Measurements from ENCODE around the gene MACROD1.

MACROD1 gene

GRCh38 chr11:64110465-64111375, 55.2 kb downstream of the MACROD1 start:
- peak overlapping the region in 1 of 3 experiments; percentile 61 for H3K27ac Mint-ChIP-seq
- no peaks in the 10 kb centered on the region for H3K27me3 Mint-ChIP-seq (ENCODE audit: low read depth)
- no peaks in the 10 kb centered on the region for H3K9me3 Mint-ChIP-seq
- no peaks in the 10 kb centered on the region for H3K36me3 Mint-ChIP-seq (ENCODE audit: low read depth)
- TF ChIP-seq CTCF (IDR thresholded peaks at IDR 0.05; ENCODE audit: unreplicated experiment in 3 of 3) = no peak
- H3K4me1 Mint-ChIP-seq = peaks cover 13% of the 10 kb centered on the region
- peak overlapping the region in 1 of 3 experiments; percentile 8 for H3K4me3 Mint-ChIP-seq

DNA sequence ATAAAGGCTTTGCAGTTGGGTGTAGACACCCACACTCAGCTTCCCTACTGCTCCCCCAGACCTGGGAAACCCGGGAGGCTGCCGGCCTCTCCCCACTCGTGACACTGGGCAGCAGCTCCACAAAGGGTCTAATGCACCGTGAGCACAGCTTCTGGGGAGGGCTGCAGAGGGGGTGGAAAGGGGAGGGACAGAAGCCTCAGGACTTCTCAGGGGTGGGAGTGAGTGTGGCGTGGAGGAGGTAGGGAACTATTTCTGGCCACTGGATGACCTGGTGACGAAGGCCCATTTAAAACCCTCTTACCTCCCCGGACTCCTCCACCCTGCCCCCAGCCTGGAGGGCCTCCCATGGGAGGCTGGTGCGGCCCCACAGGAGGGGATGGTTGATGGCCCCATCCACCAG, 56.6 kb downstream of the MACROD1 start:
- H3K9me3 Mint-ChIP-seq = no peaks in the 10 kb centered on the region
- no peak overlapping the region for H3K4me3 Mint-ChIP-seq
- TF ChIP-seq CTCF (IDR thresholded peaks at IDR 0.05; ENCODE audit: unreplicated experiment in 3 of 3) = no peak
- no peaks in the 10 kb centered on the region for H3K27me3 Mint-ChIP-seq (ENCODE audit: low read depth)
- no peaks in the 10 kb centered on the region for H3K36me3 Mint-ChIP-seq (ENCODE audit: low read depth)
- peaks cover 9% of the 10 kb centered on the region for H3K4me1 Mint-ChIP-seq
- peak overlapping the region in 1 of 3 experiments; percentile 49 for H3K27ac Mint-ChIP-seq

GRCh38 chr11:64107303-64107702, 58.6 kb downstream of the MACROD1 start:
- no peaks in the 10 kb centered on the region for H3K9me3 Mint-ChIP-seq
- no peaks in the 10 kb centered on the region for H3K27me3 Mint-ChIP-seq (ENCODE audit: low read depth)
- H3K4me1 Mint-ChIP-seq = peaks cover 21% of the 10 kb centered on the region
- H3K27ac Mint-ChIP-seq = no peak overlapping the region
- no peak overlapping the region for H3K4me3 Mint-ChIP-seq
- no peaks in the 10 kb centered on the region for H3K36me3 Mint-ChIP-seq (ENCODE audit: low read depth)
- no peak for TF ChIP-seq CTCF (IDR thresholded peaks at IDR 0.05; ENCODE audit: unreplicated experiment in 3 of 3)

- Mint-ChIP-seq H3K36me3 (ENCODE audit: low read depth) (no peaks in the 10 kb centered on the region), H3K27me3 (ENCODE audit: low read depth) (peaks cover 6% of the 10 kb centered on the region), H3K9me3 (no peaks in the 10 kb centered on the region), H3K27ac (no peak overlapping the region), H3K4me3 (no peak overlapping the region), H3K4me1 (peaks cover 46% of the 10 kb centered on the region)
- TF ChIP-seq CTCF (IDR thresholded peaks at IDR 0.05; ENCODE audit: unreplicated experiment in 3 of 3) = no peak
Observed at GRCh38 chr11:64104632-64105031, 61.3 kb downstream of the MACROD1 start.

DNA sequence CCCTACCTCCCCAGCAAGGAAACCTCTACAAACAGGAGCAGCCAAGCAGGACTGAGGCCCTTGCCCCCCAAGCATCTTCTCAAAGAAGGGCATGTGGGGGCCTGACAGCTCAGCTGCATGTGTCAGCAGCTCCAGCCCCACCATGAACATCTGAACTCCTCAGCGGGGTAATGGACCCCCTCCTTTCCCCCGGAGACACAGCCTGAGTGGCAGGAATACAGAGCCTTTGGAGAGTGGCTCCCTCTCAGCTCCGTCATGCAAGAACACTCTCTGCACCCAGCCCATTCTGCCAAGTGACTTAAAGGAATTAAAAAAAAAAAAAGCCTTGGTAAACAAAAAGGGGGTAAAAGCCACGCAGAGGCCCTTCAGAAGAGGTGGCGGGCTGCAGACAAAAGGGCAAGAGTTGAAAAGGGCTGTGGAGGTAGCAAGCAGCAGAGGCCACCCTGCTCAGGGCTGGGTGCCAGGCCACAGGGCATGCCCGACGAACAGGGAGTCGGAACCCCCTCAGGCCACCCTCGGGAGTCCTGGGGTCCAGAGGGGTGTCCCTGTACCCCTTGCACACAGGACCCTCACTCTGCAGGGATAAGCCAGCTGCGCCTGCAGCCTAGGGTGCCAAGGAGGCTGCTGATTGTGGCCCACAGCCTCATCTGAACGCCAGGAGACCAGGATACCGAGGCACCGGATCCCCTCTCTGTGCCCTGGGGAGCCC, 62.5 kb downstream of the MACROD1 start:
- Mint-ChIP-seq H3K4me1 (peaks cover 54% of the 10 kb centered on the region), H3K27ac (peak overlapping the region; percentile 57 to 69 (median 65)), H3K9me3 (no peaks in the 10 kb centered on the region), H3K4me3 (no peak overlapping the region), H3K27me3 (ENCODE audit: low read depth) (peaks cover 11% of the 10 kb centered on the region), H3K36me3 (ENCODE audit: low read depth) (no peaks in the 10 kb centered on the region)
- no peak for TF ChIP-seq CTCF (IDR thresholded peaks at IDR 0.05; ENCODE audit: unreplicated experiment in 3 of 3)

Data from nephron (organoid).